ENCODE measurements around the gene RNF227. TPM values are rescaled to one million over a fixed set of nuclear protein-coding genes. Genes with fewer than 3 reads are reported as not detected.

The RNF227 gene
- total RNA-seq, 2 experiments from 2014 or later, result 2.8 to 3.9 TPM

- Mint-ChIP-seq H3K9me3 (ENCODE audit: low read depth) (no peaks in the 10 kb centered on the region), H3K36me3 (peaks cover 2% of the 10 kb centered on the region), H3K27me3 (no peaks in the 10 kb centered on the region), H3K4me3 (peak overlapping the region; percentile 68), H3K27ac (peak overlapping the region; percentile 72), H3K4me1 (peaks cover 15% of the 10 kb centered on the region)
- CTCF ChIA-PET, result interaction anchor here (0.7 to 15.4 kb wide), 8 partner anchors 8 to 152 kb away, joined by 3 to 312 read pairs (median 3); partner anchors contain the start of genes CNTROB and TRAPPC1
- peak; percentile 89 for DNase-seq
- peak; percentile 96 for ATAC-seq
Measured at GRCh38 chr17:7922845-7923628, 6.9 kb upstream of the RNF227 start.

- H3K36me3 Mint-ChIP-seq, result no peaks in the 10 kb centered on the region
- no peaks in the 10 kb centered on the region for H3K27me3 Mint-ChIP-seq
- no peak for DNase-seq
- peaks cover 15% of the 10 kb centered on the region for H3K4me1 Mint-ChIP-seq
- peak overlapping the region; percentile 68 for H3K4me3 Mint-ChIP-seq
- CTCF ChIA-PET, result interaction anchor here (0.7 to 15.4 kb wide), 7 partner anchors 7 to 235 kb away, joined by 3 to 312 read pairs (median 3); partner anchors contain the start of genes CNTROB, TP53 and TRAPPC1
- peak; percentile 27 for ATAC-seq
- H3K27ac Mint-ChIP-seq, result peak overlapping the region; percentile 72
- H3K9me3 Mint-ChIP-seq (ENCODE audit: low read depth), result no peaks in the 10 kb centered on the region
Measured at GRCh38 chr17:7922269-7922844, 6.3 kb upstream of the RNF227 start.

- H3K4me3 Mint-ChIP-seq, result peak overlapping the region; percentile 87
Measured at GRCh38 chr17:7916808-7917207, 719 bp upstream of the RNF227 start.

GRCh38 chr17:7916385-7916682, 245 bp upstream of the RNF227 start:
- no peaks in the 10 kb centered on the region for H3K27me3 Mint-ChIP-seq
- no peaks in the 10 kb centered on the region for H3K9me3 Mint-ChIP-seq (ENCODE audit: low read depth)
- H3K4me3 Mint-ChIP-seq, result peak overlapping the region; percentile 87
- DNase-seq (no peak), ATAC-seq (no peak)
- H3K4me1 Mint-ChIP-seq, result peaks cover 28% of the 10 kb centered on the region
- peaks cover 2% of the 10 kb centered on the region for H3K36me3 Mint-ChIP-seq
- H3K27ac Mint-ChIP-seq, result peak overlapping the region; percentile 14
- CTCF ChIA-PET, result interaction anchor here (0.8 to 15.4 kb wide), 15 partner anchors 10 to 158 kb away, joined by 3 to 312 read pairs (median 6); partner anchors contain the start of genes CHD3, CNTROB, KCNAB3 and NAA38

More at GRCh38 chr17:7916808-7917207, 719 bp upstream of the RNF227 start:
- CTCF ChIA-PET, result interaction anchor here (0.8 to 15.4 kb wide), 13 partner anchors 10 to 177 kb away, joined by 3 to 312 read pairs (median 6); partner anchors contain the start of genes CNTROB, KCNAB3, NAA38 and TRAPPC1
- Mint-ChIP-seq H3K9me3 (ENCODE audit: low read depth) (no peaks in the 10 kb centered on the region), H3K4me1 (peaks cover 28% of the 10 kb centered on the region), H3K36me3 (peaks cover 2% of the 10 kb centered on the region), H3K27me3 (no peaks in the 10 kb centered on the region), H3K27ac (peak overlapping the region; percentile 14)
- ATAC-seq (no peak), DNase-seq (no peak)

GRCh38 chr17:7915179-7915610, 894 bp downstream of the RNF227 start:
- DNase-seq (no peak), ATAC-seq (peak; percentile 48)
- Mint-ChIP-seq H3K27ac (peak overlapping the region; percentile 94), H3K27me3 (no peaks in the 10 kb centered on the region), H3K36me3 (peaks cover 10% of the 10 kb centered on the region), H3K9me3 (ENCODE audit: low read depth) (no peaks in the 10 kb centered on the region), H3K4me1 (peaks cover 28% of the 10 kb centered on the region), H3K4me3 (peak overlapping the region; percentile 87)
- CTCF ChIA-PET, result interaction anchor here (0.7 to 15.4 kb wide), 14 partner anchors 8 to 143 kb away, joined by 3 to 312 read pairs (median 4); partner anchors contain the start of genes CHD3, CNTROB, KCNAB3 and NAA38

GRCh38 chr17:7912927-7913524, 3.1 kb downstream of the RNF227 start:
- Mint-ChIP-seq H3K9me3 (ENCODE audit: low read depth) (no peaks in the 10 kb centered on the region), H3K4me3 (peak overlapping the region; percentile 34), H3K27ac (peak overlapping the region; percentile 62), H3K4me1 (peaks cover 28% of the 10 kb centered on the region), H3K27me3 (no peaks in the 10 kb centered on the region), H3K36me3 (peaks cover 22% of the 10 kb centered on the region)
- CTCF ChIA-PET, result interaction anchor here (0.8 to 15.4 kb wide), 27 partner anchors 9 to 169 kb away, joined by 3 to 312 read pairs (median 4); partner anchors contain the start of gene CNTROB
- ATAC-seq (peak; percentile 38), DNase-seq (peak; percentile 61)

- peaks cover 27% of the 10 kb centered on the region for H3K36me3 Mint-ChIP-seq
Measured at GRCh38 chr17:7911116-7911515, 5.0 kb downstream of the RNF227 start.

GRCh38 chr17:7910711-7911110, 5.4 kb downstream of the RNF227 start:
- CTCF ChIA-PET, result interaction anchor here (3.0 to 15.4 kb wide), 2 partner anchors 48 to 76 kb away, joined by 14 to 312 read pairs; no protein-coding TSS in a partner anchor
- peaks cover 27% of the 10 kb centered on the region for H3K36me3 Mint-ChIP-seq
- H3K4me3 Mint-ChIP-seq, result no peak overlapping the region
- no peaks in the 10 kb centered on the region for H3K27me3 Mint-ChIP-seq
- H3K4me1 Mint-ChIP-seq, result peaks cover 20% of the 10 kb centered on the region
- DNase-seq, result no peak
- no peaks in the 10 kb centered on the region for H3K9me3 Mint-ChIP-seq (ENCODE audit: low read depth)
- H3K27ac Mint-ChIP-seq, result no peak overlapping the region
- no peak for ATAC-seq

More at GRCh38 chr17:7911116-7911515, 5.0 kb downstream of the RNF227 start:
- H3K9me3 Mint-ChIP-seq (ENCODE audit: low read depth), result no peaks in the 10 kb centered on the region
- CTCF ChIA-PET, result interaction anchor here (3.0 to 15.4 kb wide), 2 partner anchors 49 to 76 kb away, joined by 14 to 312 read pairs; no protein-coding TSS in a partner anchor
- H3K4me3 Mint-ChIP-seq, result no peak overlapping the region
- H3K4me1 Mint-ChIP-seq, result peaks cover 20% of the 10 kb centered on the region
- no peaks in the 10 kb centered on the region for H3K27me3 Mint-ChIP-seq
- no peak overlapping the region for H3K27ac Mint-ChIP-seq
- DNase-seq (no peak), ATAC-seq (no peak)

GRCh38 chr17:7910281-7910680, 5.8 kb downstream of the RNF227 start:
- no peak overlapping the region for H3K27ac Mint-ChIP-seq
- H3K27me3 Mint-ChIP-seq, result no peaks in the 10 kb centered on the region

GRCh38 chr17:7909089-7909488, 7.0 kb downstream of the RNF227 start:
- Mint-ChIP-seq H3K27ac (no peak overlapping the region), H3K27me3 (no peaks in the 10 kb centered on the region), H3K9me3 (ENCODE audit: low read depth) (no peaks in the 10 kb centered on the region), H3K4me1 (peaks cover 7% of the 10 kb centered on the region), H3K36me3 (peaks cover 31% of the 10 kb centered on the region), H3K4me3 (no peak overlapping the region)
- CTCF ChIA-PET, result no interaction called here
- DNase-seq (no peak), ATAC-seq (no peak)

More at GRCh38 chr17:7910281-7910680, 5.8 kb downstream of the RNF227 start:
- Mint-ChIP-seq H3K36me3 (peaks cover 29% of the 10 kb centered on the region), H3K4me1 (peaks cover 16% of the 10 kb centered on the region), H3K9me3 (ENCODE audit: low read depth) (no peaks in the 10 kb centered on the region), H3K4me3 (no peak overlapping the region)
- DNase-seq, result no peak
- CTCF ChIA-PET, result interaction anchor here (0.8 to 15.4 kb wide), 3 partner anchors 44 to 77 kb away, joined by 4 to 312 read pairs (median 14); no protein-coding TSS in a partner anchor
- ATAC-seq, result no peak

- Mint-ChIP-seq H3K36me3 (peaks cover 52% of the 10 kb centered on the region), H3K4me3 (no peak overlapping the region), H3K9me3 (ENCODE audit: low read depth) (no peaks in the 10 kb centered on the region), H3K27me3 (no peaks in the 10 kb centered on the region), H3K27ac (no peak overlapping the region), H3K4me1 (no peaks in the 10 kb centered on the region)
- no peak for DNase-seq
- CTCF ChIA-PET, result no interaction called here
- ATAC-seq, result no peak
Measured at GRCh38 chr17:7903154-7904103, 12.7 kb downstream of the RNF227 start.

- Mint-ChIP-seq H3K36me3 (peaks cover 69% of the 10 kb centered on the region), H3K4me3 (no peak overlapping the region), H3K27ac (peak overlapping the region; percentile 5), H3K9me3 (ENCODE audit: low read depth) (no peaks in the 10 kb centered on the region), H3K4me1 (peaks cover 1% of the 10 kb centered on the region), H3K27me3 (no peaks in the 10 kb centered on the region)
- ATAC-seq (peak; percentile 51), DNase-seq (no peak)
- CTCF ChIA-PET, result interaction anchor here (0.8 to 4.5 kb wide), 6 partner anchors 15 to 81 kb away, joined by 3 to 24 read pairs (median 3); partner anchors contain the start of genes CYB5D1 and NAA38
Measured at GRCh38 chr17:7897773-7898172, 18.3 kb downstream of the RNF227 start.
